Measurements from ENCODE around the gene AZI2.

DNA sequence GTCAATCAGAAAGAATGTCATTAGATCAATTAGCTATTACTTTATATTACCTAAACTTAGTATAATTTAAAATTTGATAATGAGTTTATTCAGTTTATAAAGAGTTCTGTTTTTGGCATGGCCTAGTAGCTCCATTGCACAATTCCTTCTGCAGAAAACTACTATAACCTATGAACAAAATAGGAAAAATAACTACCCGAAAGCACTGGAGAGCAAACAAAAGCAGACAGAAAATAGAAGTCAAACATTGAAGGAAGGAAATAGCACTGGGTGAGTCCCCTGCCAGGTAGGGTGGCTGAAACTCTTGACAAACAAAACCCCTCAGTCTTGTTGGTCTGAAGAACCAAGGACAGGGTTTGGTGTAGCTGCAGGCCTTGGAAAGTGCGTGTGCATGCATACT is 69.7 kb downstream of the AZI2 start:
- TF ChIP-seq POLR2A (IDR thresholded peaks at IDR 0.05) (no peak), CTCF (IDR thresholded peaks at IDR 0.05) (no peak), POLR2AphosphoS5 (IDR thresholded peaks at IDR 0.05) (no peak), EP300 (IDR thresholded peaks at IDR 0.05) (no peak)
